Bronchial epithelial cell (primary cell): Measurements from ENCODE around the gene POMT1. TPM values are rescaled to one million over a fixed set of nuclear protein-coding genes. Genes with fewer than 3 reads are reported as not detected.

Experiments
- DNase-seq: peaks from one replicate; pipeline ENCODE4 v3.0.0-alpha.2; 2010; ENCODE audit warnings: low read depth
- FAIRE-seq: peaks from 2 replicates; lab custom pipeline; 2011; peaks lifted over from hg19 to GRCh38; lab: Jason Lieb, UNC
- H3K27me3 ChIP-seq: 2 replicates; pipeline ENCODE4 v1.5.1; 2011; ENCODE audit warnings: low read length; ENCODE audit not compliant: control insufficient read depth, insufficient read depth
- H3K36me3 ChIP-seq: 2 replicates; pipeline ENCODE4 v1.5.1; 2011; ENCODE audit warnings: low read length; ENCODE audit not compliant: control insufficient read depth, insufficient read depth
- H3K4me3 ChIP-seq: 2 replicates; pipeline ENCODE4 v1.5.1; 2011; ENCODE audit warnings: mild to moderate bottlenecking, low read depth, low read length, control low read depth
- CTCF ChIP-seq: IDR thresholded peaks from 2 replicates; pipeline ENCODE4 v1.5.1; 2011; ENCODE audit warnings: mild to moderate bottlenecking, moderate library complexity, low read length, control low read depth, inconsistent platforms; ENCODE audit not compliant: insufficient read depth, severe bottlenecking
- total RNA-seq: library from RNA; depleted of rRNA; stranded (reverse); fragments of >200 nt; gene quantifications from 2 replicates; pipeline ENCODE4 v1.2.1, GENCODE V29; 2014

The POMT1 gene
- total RNA-seq, 1 donor from 2014 or later, result 13.7 TPM

GRCh38 chr9:131559421-131560000 lies 56.8 kb downstream of the POMT1 start:
- DNase-seq, result no peak
- no peak for FAIRE-seq
- Histone ChIP-seq H3K27me3 (no peaks in the 10 kb centered on the region), H3K4me3 (no peak overlapping the region), H3K36me3 (no peaks in the 10 kb centered on the region)
- TF ChIP-seq CTCF, result no peak

- no peak overlapping the region for H3K4me3 ChIP-seq
- H3K36me3 ChIP-seq, result no peaks in the 10 kb centered on the region
- H3K27me3 ChIP-seq, result no peaks in the 10 kb centered on the region
- TF ChIP-seq CTCF, result no peak
- no peak for FAIRE-seq
- DNase-seq, result peak; percentile 81
These were observed 59.6 kb downstream of the POMT1 start for GRCh38 chr9:131562032-131562959.

- Histone ChIP-seq H3K36me3 (no peaks in the 10 kb centered on the region), H3K4me3 (no peak overlapping the region), H3K27me3 (no peaks in the 10 kb centered on the region)
- TF ChIP-seq CTCF, result no peak
- DNase-seq, result no peak
- no peak for FAIRE-seq
These were observed 62.7 kb downstream of the POMT1 start for GRCh38 chr9:131565369-131565768.

GRCh38 chr9:131566158-131566557 lies 63.4 kb downstream of the POMT1 start:
- FAIRE-seq, result no peak
- TF ChIP-seq CTCF, result no peak

GRCh38 chr9:131567910-131568309 lies 65.2 kb downstream of the POMT1 start:
- Histone ChIP-seq H3K36me3 (no peaks in the 10 kb centered on the region), H3K4me3 (no peak overlapping the region), H3K27me3 (no peaks in the 10 kb centered on the region)
- no peak for TF ChIP-seq CTCF
- DNase-seq (no peak), FAIRE-seq (no peak)

More at GRCh38 chr9:131566158-131566557, 63.4 kb downstream of the POMT1 start:
- H3K4me3 ChIP-seq, result no peak overlapping the region
- no peak for DNase-seq
- H3K27me3 ChIP-seq, result no peaks in the 10 kb centered on the region
- no peaks in the 10 kb centered on the region for H3K36me3 ChIP-seq

Other genes with a start within 250 kb of the POMT1 start
- gene FAM78A, start 226.4 kb upstream of the POMT1 start, total RNA-seq, result under 0.01 and 0.26 TPM in 2 replicates
- not detected in 2 replicates for gene PLPP7, start 213.2 kb upstream of the POMT1 start, total RNA-seq
- gene PRRC2B, start 108.8 kb upstream of the POMT1 start, total RNA-seq, result 20.0 and 33.3 TPM in 2 replicates
- gene UCK1, start 28.3 kb downstream of the POMT1 start, total RNA-seq, result 15.0 and 16.1 TPM in 2 replicates
- not detected in 2 replicates for gene PRRT1B, start 42.6 kb downstream of the POMT1 start, total RNA-seq
- 16.5 and 19.2 TPM in 2 replicates for gene RAPGEF1, start 237.2 kb downstream of the POMT1 start, total RNA-seq